Aorta (tissue), 5 donors: ENCODE data around the gene SEPTIN5. TPM values are rescaled to one million over a fixed set of nuclear protein-coding genes. Genes with fewer than 3 reads are reported as not detected.

Experiments
- ATAC-seq: fragments of 200-7000 bp; cut with Tn5 transposase; one replicate; pipeline ENCODE4 v1.9.1; 2022; ENCODE audit warnings: moderate library complexity; ENCODE audit not compliant: low FRiP score
- DNase-seq, 2 donors: peaks; one replicate each; pipeline ENCODE4 v3.0.0-alpha.2; 2020
- H3K27ac ChIP-seq, 2 donors: one replicate each; pipeline ENCODE4 v1.5.1; 2013; ENCODE audit warnings: low read length in 2 of 2, mild to moderate bottlenecking in 2 of 2, moderate library complexity in 2 of 2, control low read depth in 1 of 2, inconsistent platforms in 1 of 2, low read depth in 1 of 2
- H3K27me3 ChIP-seq, 2 donors: one replicate each; pipeline ENCODE4 v1.6.1; 2013; ENCODE audit warnings: control low read depth in 1 of 2, low read length in 1 of 2, mild to moderate bottlenecking in 1 of 2, moderate library complexity in 1 of 2; ENCODE audit not compliant: insufficient read depth in 2 of 2, control insufficient read depth in 1 of 2
- H3K36me3 ChIP-seq, 2 donors: one replicate each; pipeline ENCODE4 v1.6.1; 2013; ENCODE audit warnings: control low read depth in 1 of 2, low read length in 1 of 2, mild to moderate bottlenecking in 1 of 2; ENCODE audit not compliant: insufficient read depth in 2 of 2, control insufficient read depth in 1 of 2
- H3K4me1 ChIP-seq, 2 donors: one replicate each; pipeline ENCODE4 v1.6.1; 2013; ENCODE audit warnings: low read length in 2 of 2, control low read depth in 1 of 2, mild to moderate bottlenecking in 1 of 2, moderate library complexity in 1 of 2; ENCODE audit not compliant: insufficient read depth in 2 of 2, control insufficient read depth in 1 of 2
- H3K4me3 ChIP-seq, 2 donors: one replicate each; pipeline ENCODE4 v1.5.1; 2013; ENCODE audit warnings: low read length in 2 of 2, control low read depth in 1 of 2, mild to moderate bottlenecking in 1 of 2
- H3K9me3 ChIP-seq: one replicate; pipeline ENCODE4 v1.6.1; 2013; ENCODE audit warnings: mild to moderate bottlenecking, low read length; ENCODE audit not compliant: control insufficient read depth
- WGBS, 2 donors: extraction: QIAGEN DNeasy Blood & Tissue Kit; methylation state at CpG; one replicate each; pipeline ENCODE4 v1.1.7; 2013; 5-methylcytosine and 5-hydroxymethylcytosine counted together
- intact Hi-C, 2 donors: fragments of 100-400 bp; cut with DNase I; formaldehyde crosslinking; loops; one replicate each; pipeline versions ENCODE4 v1.14.2 to v1.15.0; 2022
- polyA plus RNA-seq, 2 donors: library from polyadenylated mRNA; stranded (reverse); fragments of 200-250 nt; gene quantifications; one replicate each; pipeline ENCODE4 v1.2.3, GENCODE V29; 2013
- total RNA-seq, 2 donors: library from RNA; stranded (reverse); fragmentation: NEBNext Ultra II Directional; extraction: Animal tissue kit (Norgen Biotek cat#: 25700); gene quantifications; one replicate each; pipeline ENCODE4 v1.2.1, GENCODE V29; 2021
- donor health status: healthy with polysubstance abuse.
- donor health status: Bipolar disorder and iron deficiency.
- donor health status: DM: no; HTN: no; CAD: no.
- donor health status: DM: no; HTN: no; CAD: no.
- donor health status: DM: yes; HTN: yes; CAD: no.

Gene SEPTIN5
- total and polyA plus RNA-seq, 4 donors, result 26.9 to 63.3 (median 37.0) TPM

DNA sequence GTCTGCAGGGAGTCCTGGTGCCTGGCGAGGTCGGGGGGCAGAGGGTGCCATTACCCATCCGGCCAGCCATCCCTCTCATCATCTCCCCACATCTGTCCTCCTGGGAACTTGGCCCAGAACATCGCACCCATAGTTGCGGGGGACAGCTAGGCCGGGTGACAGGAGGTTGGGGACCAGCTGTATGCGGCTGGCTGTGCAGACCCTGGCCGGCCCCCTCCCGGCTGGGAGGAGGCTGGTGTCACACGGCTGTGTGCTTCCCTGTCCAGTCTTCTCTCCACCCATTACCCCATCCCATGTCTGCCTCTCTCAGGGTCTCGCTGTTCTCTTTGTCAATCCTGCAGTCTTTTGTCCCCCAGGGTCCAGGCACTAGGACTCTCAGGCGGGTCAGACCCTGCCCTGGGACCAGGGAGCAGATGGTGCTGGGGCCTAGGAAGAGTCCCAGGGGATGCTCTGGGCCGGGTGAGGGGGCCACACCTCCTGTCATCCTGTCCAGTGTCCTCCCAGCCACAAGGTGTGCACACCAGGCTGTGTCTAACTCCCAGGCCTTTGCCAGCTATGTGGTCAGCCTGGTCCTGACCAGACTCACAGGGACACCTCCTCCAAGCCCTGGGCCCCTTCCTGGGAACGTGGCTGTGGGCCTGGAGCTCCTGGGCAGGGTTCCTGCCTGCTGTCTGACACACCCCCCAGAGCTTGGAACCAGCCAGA, 39.8 kb downstream of the SEPTIN5 start:
- no peaks in the 10 kb centered on the region for H3K9me3 ChIP-seq
- no peak overlapping the region for H3K4me3 ChIP-seq
- no peaks in the 10 kb centered on the region for H3K36me3 ChIP-seq
- no peaks in the 10 kb centered on the region for H3K27me3 ChIP-seq
- DNase-seq, result no peak
- 82 to 85% methylated on average over 14 of the region's 14 CpGs for WGBS, 2 donors
- H3K27ac ChIP-seq, result no peak overlapping the region
- no peak for ATAC-seq
- intact Hi-C loops, result no loop called here
- H3K4me1 ChIP-seq, result no peaks in the 10 kb centered on the region

GRCh38 chr22:19754701-19755144, 40.4 kb downstream of the SEPTIN5 start:
- no peak overlapping the region for H3K27ac ChIP-seq
- DNase-seq, result no peak
- no peaks in the 10 kb centered on the region for H3K27me3 ChIP-seq
- H3K4me3 ChIP-seq, result no peak overlapping the region
- no peaks in the 10 kb centered on the region for H3K4me1 ChIP-seq
- intact Hi-C loops, result no loop called here
- ATAC-seq, result no peak
- WGBS, 2 donors, result 50 to 53% methylated on average over 13 to 14 of the region's 14 CpGs
- H3K36me3 ChIP-seq, result no peaks in the 10 kb centered on the region
- no peaks in the 10 kb centered on the region for H3K9me3 ChIP-seq

GRCh38 chr22:19755145-19755710, 40.9 kb downstream of the SEPTIN5 start:
- 2% methylated on average over 38 to 59 of the region's 59 CpGs for WGBS, 2 donors
- Histone ChIP-seq H3K27me3 (no peaks in the 10 kb centered on the region), H3K4me1 (no peaks in the 10 kb centered on the region), H3K36me3 (no peaks in the 10 kb centered on the region), H3K27ac (no peak overlapping the region), H3K4me3 (no peak overlapping the region), H3K9me3 (no peaks in the 10 kb centered on the region)
- intact Hi-C loops, result no loop called here
- no peak for ATAC-seq
- no peak for DNase-seq

- Histone ChIP-seq H3K4me1 (no peaks in the 10 kb centered on the region), H3K4me3 (no peak overlapping the region), H3K36me3 (no peaks in the 10 kb centered on the region), H3K9me3 (no peaks in the 10 kb centered on the region), H3K27ac (no peak overlapping the region), H3K27me3 (no peaks in the 10 kb centered on the region)
- ATAC-seq, result no peak
- intact Hi-C loops, result no loop called here
- DNase-seq, result no peak
- 13 to 22% methylated on average over 22 to 26 of the region's 26 CpGs for WGBS, 2 donors
Observed at GRCh38 chr22:19755722-19756287, 41.5 kb downstream of the SEPTIN5 start.

GRCh38 chr22:19756288-19757128, 42.2 kb downstream of the SEPTIN5 start:
- no peak for DNase-seq
- Histone ChIP-seq H3K4me1 (no peaks in the 10 kb centered on the region), H3K36me3 (no peaks in the 10 kb centered on the region), H3K9me3 (no peaks in the 10 kb centered on the region), H3K4me3 (no peak overlapping the region), H3K27ac (no peak overlapping the region), H3K27me3 (no peaks in the 10 kb centered on the region)
- intact Hi-C loops, result no loop called here
- WGBS, 2 donors, result 12 to 22% methylated on average over 67 to 76 of the region's 76 CpGs
- no peak for ATAC-seq

GRCh38 chr22:19757140-19757984, 43.1 kb downstream of the SEPTIN5 start:
- Histone ChIP-seq H3K36me3 (no peaks in the 10 kb centered on the region), H3K27ac (no peak overlapping the region), H3K4me1 (no peaks in the 10 kb centered on the region), H3K9me3 (no peaks in the 10 kb centered on the region), H3K4me3 (no peak overlapping the region), H3K27me3 (no peaks in the 10 kb centered on the region)
- 58 to 59% methylated on average over 14 to 16 of the region's 16 CpGs for WGBS, 2 donors
- ATAC-seq (no peak), DNase-seq (no peak)
- intact Hi-C loops, result no loop called here

GRCh38 chr22:19757985-19758895, 43.9 kb downstream of the SEPTIN5 start:
- ATAC-seq, result no peak
- Histone ChIP-seq H3K4me1 (no peaks in the 10 kb centered on the region), H3K9me3 (no peaks in the 10 kb centered on the region), H3K36me3 (no peaks in the 10 kb centered on the region), H3K27me3 (no peaks in the 10 kb centered on the region), H3K27ac (no peak overlapping the region), H3K4me3 (no peak overlapping the region)
- WGBS, 2 donors, result 64 to 72% methylated on average over 43 of the region's 43 CpGs
- DNase-seq, result no peak
- intact Hi-C loops, result no loop called here
